Naive thymus-derived CD4-positive, alpha-beta T cell (primary cell): ENCODE data around the gene ARL3. TPM values are rescaled to one million over a fixed set of nuclear protein-coding genes. Genes with fewer than 3 reads are reported as not detected.
"Not testable (repeated sequence)": the region's sequence is repeated elsewhere in the genome, so short reads cannot be mapped to it uniquely, and the experiment has no call there.

Experiments used
- ATAC-seq: fragments of 150-1000 bp; cut with Tn5 transposase; 2 replicates; pipeline ENCODE4 v1.10.0; 2021; ENCODE audit warnings: mild to moderate bottlenecking, moderate library complexity
- CTCF ChIA-PET: fragments of 350-600 bp; sonication (Branson Sonifier 250); formaldehyde crosslinking; loops from one replicate; lab custom pipeline; 2021; ENCODE audit warnings: antibody characterized with exemption; lab: Charles Lee
- POLR2A ChIA-PET: fragments of 350-600 bp; sonication (Branson Sonifier 250); formaldehyde crosslinking; loops from one replicate; lab custom pipeline; 2021; ENCODE audit warnings: antibody characterized with exemption, inconsistent platforms; lab: Charles Lee
- DNase-seq, 9 donors: peaks; one replicate each; pipeline versions ENCODE4 v3.0.0 to v3.0.0-alpha.2; 2020 to 2022; ENCODE audit warnings: mixed read lengths in 1 of 9
- H3K27ac ChIP-seq: one replicate; pipeline ENCODE4 v1.7.0; 2013; ENCODE audit warnings: mild to moderate bottlenecking, low read depth, low read length, moderate library complexity
- H3K27me3 ChIP-seq, 2 donors: one replicate each; pipeline ENCODE4 v1.7.0; 2013; ENCODE audit warnings: low read length in 2 of 2, mild to moderate bottlenecking in 2 of 2, moderate library complexity in 2 of 2; ENCODE audit not compliant: control insufficient read depth in 2 of 2, insufficient read depth in 2 of 2
- H3K36me3 ChIP-seq, 3 experiments: 1 replicate in 2 of 3; 2 replicates in 1 of 3; pipeline ENCODE4 v1.7.0; 2013; ENCODE audit warnings: low read length in 3 of 3, mild to moderate bottlenecking in 3 of 3, moderate library complexity in 1 of 3; ENCODE audit not compliant: insufficient read depth in 3 of 3, control insufficient read depth in 2 of 3
- H3K4me1 ChIP-seq, 2 donors: one replicate each; pipeline ENCODE4 v1.7.0; 2013; ENCODE audit warnings: low read length in 2 of 2, mild to moderate bottlenecking in 2 of 2, moderate library complexity in 1 of 2; ENCODE audit not compliant: control insufficient read depth in 2 of 2, insufficient read depth in 2 of 2
- H3K4me3 ChIP-seq: 2 replicates; pipeline ENCODE4 v1.7.0; 2013; ENCODE audit warnings: mild to moderate bottlenecking, low read length
- H3K9me3 ChIP-seq, 3 experiments: 1 replicate in 2 of 3; 2 replicates in 1 of 3; pipeline ENCODE4 v1.7.0; 2013; ENCODE audit warnings: low read length in 3 of 3; ENCODE audit not compliant: control insufficient read depth in 2 of 3
- H3K27ac Mint-ChIP-seq, 9 donors: one replicate each; pipeline ENCODE4 v1.8.0; 2020 to 2022; ENCODE audit warnings: mixed read lengths in 9 of 9, mild to moderate bottlenecking in 8 of 9, moderate library complexity in 5 of 9, inconsistent platforms in 2 of 9
- H3K27me3 Mint-ChIP-seq, 5 donors: one replicate each; pipeline ENCODE4 v1.8.0; 2021 to 2022; ENCODE audit warnings: mixed read lengths in 5 of 5, mild to moderate bottlenecking in 1 of 5
- H3K36me3 Mint-ChIP-seq, 5 donors: one replicate each; pipeline ENCODE4 v1.8.0; 2020 to 2022; ENCODE audit warnings: mixed read lengths in 5 of 5, mild to moderate bottlenecking in 3 of 5, inconsistent platforms in 1 of 5
- H3K4me1 Mint-ChIP-seq, 7 donors: one replicate each; pipeline ENCODE4 v1.8.0; 2020 to 2022; ENCODE audit warnings: mixed read lengths in 7 of 7, mild to moderate bottlenecking in 3 of 7, inconsistent platforms in 1 of 7
- H3K4me3 Mint-ChIP-seq, 10 donors: one replicate each; pipeline ENCODE4 v1.8.0; 2020 to 2022; ENCODE audit warnings: mild to moderate bottlenecking in 10 of 10, mixed read lengths in 10 of 10, moderate library complexity in 6 of 10, inconsistent platforms in 2 of 10
- H3K9me3 Mint-ChIP-seq, 11 donors: one replicate each; pipeline ENCODE4 v1.8.0; 2020 to 2022; ENCODE audit warnings: mixed read lengths in 11 of 11, mild to moderate bottlenecking in 4 of 11, inconsistent platforms in 1 of 11, moderate library complexity in 1 of 11
- intact Hi-C, 2 donors: fragments of 100-400 bp; cut with micrococcal nuclease; formaldehyde crosslinking; loops; one replicate each; pipeline ENCODE4 v1.15.1; 2023
- polyA plus RNA-seq, 2 donors: library from polyadenylated mRNA; unstranded; fragments of 300-500 nt; fragmentation: Illumina TruSeq; gene quantifications; one replicate each; pipeline ENCODE4 v1.2.3, GENCODE V29; 2021
- total RNA-seq, 6 experiments: library from RNA in 5 of 6; stranded (reverse) in 5 of 6; gene quantifications; 1 replicate in 5 of 6; 2 replicates in 1 of 6; pipeline ENCODE4 v1.2.3 and lab custom pipeline; 2021 to 2026

Gene ARL3
- total and polyA plus RNA-seq, 7 experiments from 2014 or later: 1.3 to 5.1 (median 2.9) TPM

DNA sequence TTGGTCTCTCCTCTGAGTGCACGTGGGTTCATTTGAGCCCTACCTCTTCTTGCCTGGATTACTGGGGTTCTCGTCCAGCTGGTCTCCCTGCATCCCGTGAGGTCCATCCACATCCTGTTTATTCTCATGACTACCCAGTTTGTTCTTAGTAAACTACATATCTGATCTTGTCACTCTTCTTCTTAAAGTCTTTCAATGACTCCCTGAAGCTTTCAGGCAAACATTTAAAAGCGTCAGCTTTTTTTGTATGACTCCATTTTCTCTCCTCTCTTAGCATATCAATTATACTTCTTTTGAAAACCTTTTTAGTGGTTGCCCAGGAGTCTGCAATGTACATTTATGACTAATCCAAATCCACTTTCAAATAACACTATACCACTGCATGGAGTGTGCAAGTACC is 7.8 kb upstream of the ARL3 start:
- ChIA-PET CTCF (no interaction called here), POLR2A (interaction anchor here (1.0 kb wide), 2 partner anchors 78 to 80 kb away, joined by 3 to 4 read pairs; partner anchors contain the start of gene TRIM8)
- Histone ChIP-seq H3K27me3 (no peaks in the 10 kb centered on the region), H3K9me3 (no peaks in the 10 kb centered on the region), H3K27ac (no peak overlapping the region), H3K4me1 (no peaks in the 10 kb centered on the region), H3K36me3 (peaks cover 0 to 8% (median 3%) of the 10 kb centered on the region in 3 experiments), H3K4me3 (no peak overlapping the region)
- ATAC-seq (no peak), DNase-seq (no peak)
- no peak overlapping the region for H3K4me3 Mint-ChIP-seq
- peak overlapping the region in 4 of 9 donors; percentile 2 to 40 (median 23) for H3K27ac Mint-ChIP-seq
- peaks cover 14 to 43% (median 31%) of the 10 kb centered on the region in 7 donors for H3K4me1 Mint-ChIP-seq
- H3K9me3 Mint-ChIP-seq: peaks cover 0 to 4% (median 0%) of the 10 kb centered on the region in 11 donors
- H3K27me3 Mint-ChIP-seq: no peaks in the 10 kb centered on the region
- intact Hi-C loops: no loop called here
- H3K36me3 Mint-ChIP-seq: peaks cover 5 to 35% (median 12%) of the 10 kb centered on the region in 5 donors

- no peak for ATAC-seq
- H3K27ac Mint-ChIP-seq: peak overlapping the region in 5 of 9 donors; percentile 16 to 62 (median 41)
- H3K4me3 Mint-ChIP-seq: peak overlapping the region in 1 of 10 donors; percentile 25
- H3K27me3 Mint-ChIP-seq: no peaks in the 10 kb centered on the region
- peaks cover 0 to 4% (median 0%) of the 10 kb centered on the region in 11 donors for H3K9me3 Mint-ChIP-seq
- intact Hi-C loops: no loop called here
- Histone ChIP-seq H3K4me3 (no peak overlapping the region), H3K4me1 (no peaks in the 10 kb centered on the region), H3K27ac (no peak overlapping the region), H3K36me3 (no peaks in the 10 kb centered on the region), H3K27me3 (no peaks in the 10 kb centered on the region), H3K9me3 (no peaks in the 10 kb centered on the region)
- peaks cover 5 to 29% (median 12%) of the 10 kb centered on the region in 5 donors for H3K36me3 Mint-ChIP-seq
- ChIA-PET CTCF (interaction anchor here (0.6 kb wide), 1 partner anchor 14 kb away, joined by 3 read pairs; no protein-coding TSS in a partner anchor), POLR2A (interaction anchor here (0.6 to 1.0 kb wide), 5 partner anchors 31 to 568 kb away, joined by 3 to 4 read pairs (median 3); partner anchors contain the start of gene TRIM8)
- no peak for DNase-seq
- H3K4me1 Mint-ChIP-seq: peaks cover 17 to 53% (median 37%) of the 10 kb centered on the region in 7 donors
Measured at GRCh38 chr10:102720775-102721301, 6.6 kb upstream of the ARL3 start.

DNA sequence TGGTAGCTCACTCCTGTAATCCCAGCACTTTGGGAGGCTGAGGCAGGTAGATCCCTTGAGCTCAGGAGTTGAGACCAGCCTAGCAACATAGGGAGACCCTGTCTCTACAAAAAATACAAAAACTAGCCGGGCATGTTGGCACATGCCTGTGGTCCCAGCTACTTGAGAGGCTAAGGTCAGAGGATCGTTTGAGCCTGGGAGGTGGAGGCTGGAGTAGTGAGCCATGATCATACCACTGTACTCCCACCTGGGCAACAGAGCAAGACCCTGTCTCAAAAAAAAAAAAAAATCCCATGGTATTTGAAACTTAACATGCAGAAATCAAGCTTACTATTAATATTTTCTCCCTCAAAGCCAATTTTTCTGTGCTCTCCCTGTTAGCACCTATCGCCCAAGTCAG is 6.1 kb upstream of the ARL3 start:
- intact Hi-C loops: no loop called here

GRCh38 chr10:102718220-102718619 is 4.0 kb upstream of the ARL3 start:
- Mint-ChIP-seq H3K27me3 (no peaks in the 10 kb centered on the region), H3K9me3 (no peaks in the 10 kb centered on the region), H3K4me3 (peak overlapping the region in 1 of 10 donors; percentile 54), H3K27ac (peak overlapping the region in 5 of 9 donors; percentile 35 to 65 (median 57)), H3K36me3 (peaks cover 0 to 18% (median 6%) of the 10 kb centered on the region in 5 donors), H3K4me1 (peaks cover 25 to 60% (median 48%) of the 10 kb centered on the region in 7 donors)
- Histone ChIP-seq H3K27me3 (no peaks in the 10 kb centered on the region), H3K4me3 (no peak overlapping the region), H3K4me1 (peaks cover 4 to 9% of the 10 kb centered on the region in 2 donors), H3K9me3 (no peaks in the 10 kb centered on the region), H3K36me3 (peaks cover 0 to 5% (median 0%) of the 10 kb centered on the region in 3 experiments), H3K27ac (no peak overlapping the region)
- ATAC-seq (no peak), DNase-seq (no peak)
- ChIA-PET CTCF (interaction anchor here (0.6 kb wide), 1 partner anchor 135 kb away, joined by 3 read pairs; no protein-coding TSS in a partner anchor), POLR2A (no interaction called here)
- intact Hi-C loops: loop anchor here (10.0 kb wide), 4 partner anchors 323 to 653 kb away; partner anchors contain the start of genes HPS6 (in 1 of the 2), NFKB2 (in 1 of the 2) and NT5C2 (in 1 of the 2)

More for the DNA sequence above, 6.1 kb upstream of the ARL3 start:
- ChIA-PET CTCF (no interaction called here), POLR2A (interaction anchor here (0.6 to 0.7 kb wide), 3 partner anchors 31 to 567 kb away, joined by 3 read pairs; no protein-coding TSS in a partner anchor)
- ATAC-seq (no peak), DNase-seq (no peak)
- Mint-ChIP-seq H3K9me3 (peaks cover 0 to 4% (median 0%) of the 10 kb centered on the region in 11 donors), H3K36me3 (peaks cover 5 to 29% (median 12%) of the 10 kb centered on the region in 5 donors), H3K27ac (peak overlapping the region in 3 of 9 donors; percentile 16 to 56 (median 18)), H3K4me1 (peaks cover 18 to 58% (median 40%) of the 10 kb centered on the region in 7 donors), H3K27me3 (no peaks in the 10 kb centered on the region), H3K4me3 (peak overlapping the region in 1 of 10 donors; percentile 25)
- H3K27ac ChIP-seq: no peak overlapping the region
- H3K9me3 ChIP-seq: no peaks in the 10 kb centered on the region
- no peaks in the 10 kb centered on the region for H3K27me3 ChIP-seq
- no peaks in the 10 kb centered on the region for H3K36me3 ChIP-seq
- H3K4me1 ChIP-seq: peaks cover 1 to 4% of the 10 kb centered on the region in 2 donors
- H3K4me3 ChIP-seq: no peak overlapping the region

DNA sequence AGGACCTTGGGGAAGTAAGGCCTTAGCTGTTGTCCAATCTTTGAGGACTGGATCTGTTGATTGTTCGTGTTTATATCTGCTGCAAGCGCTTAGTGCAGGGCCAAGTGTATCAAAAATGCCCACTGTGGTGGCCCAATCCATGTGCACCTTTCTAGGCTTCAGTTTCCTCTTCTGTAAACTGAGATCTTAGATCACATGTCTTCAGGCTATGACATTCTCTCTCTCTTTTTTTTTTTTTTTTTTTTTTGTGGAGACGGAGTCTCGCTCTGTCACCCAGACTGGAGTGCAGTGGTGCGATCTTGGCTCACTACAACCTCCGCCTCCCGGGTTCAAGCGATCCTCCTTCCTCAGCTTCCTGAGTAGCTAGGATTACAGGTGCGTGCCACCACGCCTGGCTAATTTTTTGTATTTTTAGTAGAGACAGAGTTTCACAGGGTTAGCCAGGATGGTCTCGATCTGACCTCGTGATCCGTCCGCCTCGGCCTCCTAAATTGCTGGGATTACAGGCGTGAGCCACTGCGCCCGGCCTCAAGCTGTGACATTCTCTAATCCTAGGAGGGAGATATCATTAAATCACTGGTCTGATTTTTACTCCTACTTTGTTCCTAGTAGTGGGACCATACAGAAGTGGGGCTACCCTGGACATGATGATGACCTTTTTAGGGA is 2.8 kb upstream of the ARL3 start:
- H3K4me3 ChIP-seq, H3K9me3 Mint-ChIP-seq, H3K27me3 ChIP-seq, DNase-seq, ATAC-seq, H3K27ac ChIP-seq, H3K36me3 ChIP-seq, H3K27me3 Mint-ChIP-seq, H3K9me3 ChIP-seq: not testable (repeated sequence)
- ChIA-PET POLR2A (interaction anchor here (0.6 kb wide), 1 partner anchor 121 kb away, joined by 3 read pairs; no protein-coding TSS in a partner anchor), CTCF (interaction anchor here (0.6 kb wide), 1 partner anchor 121 kb away, joined by 5 read pairs; no protein-coding TSS in a partner anchor)
- intact Hi-C loops: loop anchor here (10.0 kb wide), 4 partner anchors 322 to 652 kb away; partner anchors contain the start of genes HPS6 (in 1 of the 2), NFKB2 (in 1 of the 2) and NT5C2 (in 1 of the 2)
- H3K36me3 Mint-ChIP-seq: peaks cover 0 to 15% (median 6%) of the 10 kb centered on the region in 5 donors
- peaks cover 30 to 66% (median 54%) of the 10 kb centered on the region in 7 donors for H3K4me1 Mint-ChIP-seq
- peak overlapping the region in 2 of 10 donors; percentile 21 to 59 for H3K4me3 Mint-ChIP-seq
- H3K27ac Mint-ChIP-seq: peak overlapping the region in 2 of 9 donors; percentile 22 to 64
- H3K4me1 ChIP-seq: peaks cover 4 to 18% of the 10 kb centered on the region in 2 donors

- DNase-seq (no peak), ATAC-seq (no peak)
- peaks cover 0 to 12% (median 6%) of the 10 kb centered on the region in 5 donors for H3K36me3 Mint-ChIP-seq
- Histone ChIP-seq H3K4me1 (peaks cover 4 to 18% of the 10 kb centered on the region in 2 donors), H3K27me3 (no peaks in the 10 kb centered on the region), H3K27ac (no peak overlapping the region), H3K36me3 (peaks cover 0 to 5% (median 0%) of the 10 kb centered on the region in 3 experiments), H3K9me3 (no peaks in the 10 kb centered on the region), H3K4me3 (no peak overlapping the region)
- intact Hi-C loops: loop anchor here (2.0 to 10.0 kb wide), 5 partner anchors 321 to 651 kb away; partner anchors contain the start of genes HPS6 (in 1 of the 2), NFKB2 (in 1 of the 2), NT5C2 (in 1 of the 2) and PPRC1 (in 1 of the 2)
- H3K4me3 Mint-ChIP-seq: peak overlapping the region; percentile 4 to 98 (median 72)
- peak overlapping the region in 8 of 9 donors; percentile 6 to 87 (median 53) for H3K27ac Mint-ChIP-seq
- H3K27me3 Mint-ChIP-seq: no peaks in the 10 kb centered on the region
- CTCF ChIA-PET: interaction anchor here (0.7 kb wide), 1 partner anchor 1174 kb away, joined by 4 read pairs; no protein-coding TSS in a partner anchor
- no peaks in the 10 kb centered on the region for H3K9me3 Mint-ChIP-seq
- H3K4me1 Mint-ChIP-seq: peaks cover 27 to 61% (median 50%) of the 10 kb centered on the region in 7 donors
- POLR2A ChIA-PET: no interaction called here
Measured at GRCh38 chr10:102715880-102716279, 1.7 kb upstream of the ARL3 start.
